D721Med (cell line): ENCODE results near the gene HEY2.
"Not testable (repeated sequence)": the region's sequence is repeated elsewhere in the genome, so short reads cannot be mapped to it uniquely, and the experiment has no call there.

Source experiments
- DNase-seq: peaks from one replicate; pipeline ENCODE4 v3.0.0; 2011; ENCODE audit warnings: low spot score; ENCODE audit not compliant: insufficient read length
- FAIRE-seq: peaks from 2 replicates; lab custom pipeline; 2011; peaks lifted over from hg19 to GRCh38; lab: Jason Lieb, UNC
- CTCF ChIP-seq: IDR thresholded peaks from 2 replicates; pipeline ENCODE4 v1.5.1; 2012; ENCODE audit warnings: mild to moderate bottlenecking, control low read depth; ENCODE audit not compliant: insufficient read depth; ENCODE audit errors: missing control alignments

HEY2 gene

GRCh38 chr6:125759959-125760457, 10.6 kb downstream of the HEY2 start:
- TF ChIP-seq CTCF, result no peak
- FAIRE-seq (no peak), DNase-seq (no peak)

- FAIRE-seq, result no peak
Observed at GRCh38 chr6:125764121-125764671, 14.8 kb downstream of the HEY2 start.

GRCh38 chr6:125765944-125766343, 16.5 kb downstream of the HEY2 start:
- FAIRE-seq, result no peak

More at GRCh38 chr6:125764121-125764671, 14.8 kb downstream of the HEY2 start:
- no peak for DNase-seq
- TF ChIP-seq CTCF, result no peak

GRCh38 chr6:125766641-125767040, 17.2 kb downstream of the HEY2 start:
- TF ChIP-seq CTCF, result no peak
- DNase-seq (no peak), FAIRE-seq (no peak)

More at GRCh38 chr6:125765944-125766343, 16.5 kb downstream of the HEY2 start:
- no peak for TF ChIP-seq CTCF
- no peak for DNase-seq

GRCh38 chr6:125769147-125769783, 19.8 kb downstream of the HEY2 start:
- TF ChIP-seq CTCF, result no peak
- FAIRE-seq (no peak), DNase-seq (no peak)

GRCh38 chr6:125773387-125774341, 24.2 kb downstream of the HEY2 start:
- DNase-seq (no peak), FAIRE-seq (no peak)
- no peak for TF ChIP-seq CTCF

- not testable (repeated sequence) for DNase-seq, FAIRE-seq
Observed at GRCh38 chr6:125776107-125776826, 26.8 kb downstream of the HEY2 start.
